Left ventricle myocardium inferior (tissue), 1 donor: ENCODE data around the gene B3GAT1. TPM values are rescaled to one million over a fixed set of nuclear protein-coding genes. Genes with fewer than 3 reads are reported as not detected.
"Not testable (repeated sequence)": the region's sequence is repeated elsewhere in the genome, so short reads cannot be mapped to it uniquely, and the experiment has no call there.

Source experiments
- DNase-seq: peaks from one replicate; pipeline ENCODE4 v3.0.0-alpha.2; 2020
- H3K27ac ChIP-seq: fragments of 200-600 bp; replicated peaks from 2 replicates; pipeline ENCODE4 v1.8.0; 2021
- H3K27me3 ChIP-seq: fragments of 200-600 bp; 2 replicates; pipeline ENCODE4 v1.8.0; 2021; ENCODE audit warnings: low read depth
- H3K36me3 ChIP-seq: fragments of 200-600 bp; 2 replicates; pipeline ENCODE4 v1.8.0; 2021
- H3K4me1 ChIP-seq: fragments of 200-600 bp; 2 replicates; pipeline ENCODE4 v1.8.0; 2021
- H3K4me3 ChIP-seq: fragments of 200-600 bp; 2 replicates; pipeline ENCODE4 v1.8.0; 2021; ENCODE audit warnings: mild to moderate bottlenecking, moderate library complexity
- H3K9me3 ChIP-seq: fragments of 200-600 bp; replicated peaks from 2 replicates; pipeline ENCODE4 v1.8.0; 2021
- intact Hi-C: fragments of 100-400 bp; cut with micrococcal nuclease; formaldehyde crosslinking; loops from one replicate; pipeline ENCODE4 v1.11.0; 2022
- total RNA-seq: library from RNA; stranded (reverse); fragmentation: NEBNext Ultra II Directional; extraction: Animal tissue kit (Norgen Biotek cat#: 25700); gene quantifications from one replicate; pipeline ENCODE4 v1.2.1, GENCODE V29; 2021
- TF ChIP-seq, protein P1 (sequence below): fragments of 200-600 bp; IDR thresholded peaks from 2 replicates; pipeline ENCODE4 v1.8.0; 2021; ENCODE audit warnings: antibody characterized with exemption, mild to moderate bottlenecking, borderline replicate concordance
- donor health status: DM: no; HTN: yes; CAD: no; lungs with severe emphysema.

The B3GAT1 gene
- total RNA-seq, 1 donor from 2014 or later, result 0.08 TPM

DNA sequence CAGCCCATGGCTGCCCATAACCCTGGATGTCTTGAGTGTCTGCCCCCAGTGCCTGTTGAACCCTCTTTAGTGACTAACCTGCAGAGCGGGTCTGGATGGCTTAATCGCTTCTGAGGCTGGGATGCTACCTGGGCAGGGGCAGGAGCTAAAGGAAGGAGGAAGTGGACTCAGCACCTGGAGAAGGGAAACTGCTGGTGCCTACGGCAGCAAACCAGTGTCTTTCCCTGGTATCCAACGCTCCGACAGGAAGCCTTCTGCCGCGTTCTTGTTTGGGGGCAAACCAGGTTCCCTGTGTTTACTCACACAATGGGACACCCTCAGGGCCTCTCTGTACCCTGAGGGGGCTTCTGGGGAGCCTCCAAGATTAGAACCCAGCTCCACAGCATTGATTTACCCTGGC is 38.1 kb upstream of the B3GAT1 start:
- intact Hi-C loops, result no loop called here
- no peak for DNase-seq
- Histone ChIP-seq H3K4me1 (no peaks in the 10 kb centered on the region), H3K36me3 (no peaks in the 10 kb centered on the region), H3K9me3 (no peaks in the 10 kb centered on the region), H3K27ac (no peak overlapping the region), H3K27me3 (peaks cover 43% of the 10 kb centered on the region), H3K4me3 (no peak overlapping the region)
- TF ChIP-seq, protein P1, sequence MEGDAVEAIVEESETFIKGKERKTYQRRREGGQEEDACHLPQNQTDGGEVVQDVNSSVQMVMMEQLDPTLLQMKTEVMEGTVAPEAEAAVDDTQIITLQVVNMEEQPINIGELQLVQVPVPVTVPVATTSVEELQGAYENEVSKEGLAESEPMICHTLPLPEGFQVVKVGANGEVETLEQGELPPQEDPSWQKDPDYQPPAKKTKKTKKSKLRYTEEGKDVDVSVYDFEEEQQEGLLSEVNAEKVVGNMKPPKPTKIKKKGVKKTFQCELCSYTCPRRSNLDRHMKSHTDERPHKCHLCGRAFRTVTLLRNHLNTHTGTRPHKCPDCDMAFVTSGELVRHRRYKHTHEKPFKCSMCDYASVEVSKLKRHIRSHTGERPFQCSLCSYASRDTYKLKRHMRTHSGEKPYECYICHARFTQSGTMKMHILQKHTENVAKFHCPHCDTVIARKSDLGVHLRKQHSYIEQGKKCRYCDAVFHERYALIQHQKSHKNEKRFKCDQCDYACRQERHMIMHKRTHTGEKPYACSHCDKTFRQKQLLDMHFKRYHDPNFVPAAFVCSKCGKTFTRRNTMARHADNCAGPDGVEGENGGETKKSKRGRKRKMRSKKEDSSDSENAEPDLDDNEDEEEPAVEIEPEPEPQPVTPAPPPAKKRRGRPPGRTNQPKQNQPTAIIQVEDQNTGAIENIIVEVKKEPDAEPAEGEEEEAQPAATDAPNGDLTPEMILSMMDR, result no peak

DNA sequence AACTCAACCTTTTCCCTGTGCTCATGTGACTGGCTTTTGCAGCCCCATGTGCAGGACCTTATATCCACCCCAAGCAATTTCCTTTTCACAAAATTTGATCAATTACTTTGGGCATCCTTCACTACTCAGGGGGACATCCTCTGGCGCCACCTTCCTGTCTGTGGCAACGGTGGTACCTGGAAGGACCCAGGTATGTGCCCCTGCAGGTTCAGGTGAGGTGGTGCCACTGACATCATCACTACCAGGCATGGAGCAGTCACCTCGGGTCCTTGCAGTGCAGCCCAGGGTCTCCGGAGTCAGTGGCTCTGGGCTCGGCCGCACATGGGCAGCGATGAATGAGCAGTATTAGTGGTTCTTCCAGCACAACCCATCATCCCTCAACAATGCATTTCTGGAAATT is 37.7 kb upstream of the B3GAT1 start:
- DNase-seq, result no peak
- Histone ChIP-seq H3K9me3 (no peaks in the 10 kb centered on the region), H3K4me3 (no peak overlapping the region), H3K27me3 (peaks cover 48% of the 10 kb centered on the region), H3K4me1 (no peaks in the 10 kb centered on the region), H3K36me3 (no peaks in the 10 kb centered on the region), H3K27ac (no peak overlapping the region)
- TF ChIP-seq, protein P1, result no peak
- intact Hi-C loops, result no loop called here

DNA sequence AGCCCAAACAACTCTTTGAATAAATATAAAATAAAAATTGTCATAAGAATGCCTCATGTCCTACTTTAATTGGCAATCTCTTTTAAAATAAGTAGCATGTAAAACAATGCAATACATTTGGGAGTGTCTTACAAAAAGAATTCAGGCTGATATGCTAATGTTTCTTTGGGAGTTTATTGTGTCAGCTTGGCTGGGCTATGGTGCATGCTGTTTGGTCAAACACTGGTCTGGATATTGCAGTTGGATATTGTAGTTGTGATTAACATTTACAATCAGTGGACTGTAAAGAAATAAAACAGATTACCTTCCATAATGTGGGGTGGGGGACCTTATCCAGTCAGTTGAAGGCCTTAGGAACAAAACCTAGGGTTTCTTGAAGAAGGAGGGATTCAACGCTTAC is 37.0 kb upstream of the B3GAT1 start:
- Histone ChIP-seq H3K27me3 (peaks cover 48% of the 10 kb centered on the region), H3K4me3 (no peak overlapping the region), H3K36me3 (no peaks in the 10 kb centered on the region), H3K4me1 (no peaks in the 10 kb centered on the region), H3K9me3 (no peaks in the 10 kb centered on the region), H3K27ac (no peak overlapping the region)
- no peak for DNase-seq
- intact Hi-C loops, result no loop called here
- TF ChIP-seq, protein P1, result no peak

DNA sequence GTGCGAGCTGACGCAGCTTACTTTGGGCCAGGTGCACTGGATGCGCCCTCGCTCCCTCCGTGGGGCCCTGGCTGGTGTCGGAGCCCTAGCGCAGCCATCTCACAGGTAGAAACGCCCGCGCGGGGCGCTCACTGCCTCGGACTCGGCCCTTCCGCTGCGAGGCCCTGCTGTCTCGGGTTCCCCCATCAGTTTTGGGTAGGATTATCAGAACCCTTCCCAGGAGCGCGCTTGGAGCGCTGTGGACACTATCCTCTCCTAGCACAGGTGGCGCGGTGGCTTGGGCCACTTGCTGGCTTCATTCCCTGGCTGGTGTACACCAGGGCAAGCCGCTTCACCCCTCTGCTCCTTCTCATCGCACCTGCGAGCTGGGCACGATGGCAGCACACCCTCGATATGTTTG is 35.7 kb upstream of the B3GAT1 start:
- Histone ChIP-seq H3K36me3 (no peaks in the 10 kb centered on the region), H3K27me3 (peaks cover 59% of the 10 kb centered on the region), H3K4me1 (no peaks in the 10 kb centered on the region), H3K9me3 (no peaks in the 10 kb centered on the region), H3K27ac (no peak overlapping the region), H3K4me3 (no peak overlapping the region)
- intact Hi-C loops, result no loop called here
- TF ChIP-seq, protein P1, result no peak
- DNase-seq, result no peak

DNA sequence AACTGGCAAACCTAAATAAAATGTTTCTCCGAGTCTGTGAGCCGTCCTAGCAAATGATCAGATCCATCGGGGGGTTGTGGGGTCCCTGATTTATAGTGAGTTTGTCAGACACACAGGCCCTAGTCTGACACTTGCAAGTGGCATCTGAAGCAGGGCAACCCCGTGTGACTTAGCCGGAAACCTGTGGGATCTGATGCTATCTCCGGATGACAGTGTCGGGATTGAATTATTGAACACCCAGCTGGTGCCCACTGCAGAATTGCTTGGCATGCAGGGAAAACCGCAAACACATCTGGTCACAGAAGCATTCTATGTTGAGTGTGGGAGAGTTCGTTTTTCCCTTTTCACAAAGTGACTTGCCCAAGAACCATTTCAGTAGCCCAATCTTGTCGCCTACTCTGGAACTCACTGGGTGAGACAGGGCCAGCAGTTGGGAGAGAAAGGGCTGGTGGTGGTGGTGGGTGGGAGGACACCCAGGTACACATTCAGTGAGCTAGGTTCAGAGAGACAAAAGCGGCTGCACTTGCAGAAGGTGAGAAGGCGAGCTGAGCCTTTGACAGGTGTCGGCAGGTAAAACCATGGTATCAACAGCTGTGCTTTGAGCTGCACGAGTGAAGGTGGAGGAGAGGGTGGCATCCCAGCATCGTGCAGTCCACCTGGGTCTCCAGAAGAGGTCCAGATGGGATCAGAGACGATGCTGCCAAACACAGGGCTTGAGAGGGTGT is 33.7 kb upstream of the B3GAT1 start:
- intact Hi-C loops, result no loop called here
- Histone ChIP-seq H3K4me3 (no peak overlapping the region), H3K27me3 (peaks cover 70% of the 10 kb centered on the region), H3K4me1 (no peaks in the 10 kb centered on the region), H3K9me3 (no peaks in the 10 kb centered on the region), H3K36me3 (no peaks in the 10 kb centered on the region), H3K27ac (no peak overlapping the region)
- DNase-seq, result no peak
- TF ChIP-seq, protein P1, result no peak

DNA sequence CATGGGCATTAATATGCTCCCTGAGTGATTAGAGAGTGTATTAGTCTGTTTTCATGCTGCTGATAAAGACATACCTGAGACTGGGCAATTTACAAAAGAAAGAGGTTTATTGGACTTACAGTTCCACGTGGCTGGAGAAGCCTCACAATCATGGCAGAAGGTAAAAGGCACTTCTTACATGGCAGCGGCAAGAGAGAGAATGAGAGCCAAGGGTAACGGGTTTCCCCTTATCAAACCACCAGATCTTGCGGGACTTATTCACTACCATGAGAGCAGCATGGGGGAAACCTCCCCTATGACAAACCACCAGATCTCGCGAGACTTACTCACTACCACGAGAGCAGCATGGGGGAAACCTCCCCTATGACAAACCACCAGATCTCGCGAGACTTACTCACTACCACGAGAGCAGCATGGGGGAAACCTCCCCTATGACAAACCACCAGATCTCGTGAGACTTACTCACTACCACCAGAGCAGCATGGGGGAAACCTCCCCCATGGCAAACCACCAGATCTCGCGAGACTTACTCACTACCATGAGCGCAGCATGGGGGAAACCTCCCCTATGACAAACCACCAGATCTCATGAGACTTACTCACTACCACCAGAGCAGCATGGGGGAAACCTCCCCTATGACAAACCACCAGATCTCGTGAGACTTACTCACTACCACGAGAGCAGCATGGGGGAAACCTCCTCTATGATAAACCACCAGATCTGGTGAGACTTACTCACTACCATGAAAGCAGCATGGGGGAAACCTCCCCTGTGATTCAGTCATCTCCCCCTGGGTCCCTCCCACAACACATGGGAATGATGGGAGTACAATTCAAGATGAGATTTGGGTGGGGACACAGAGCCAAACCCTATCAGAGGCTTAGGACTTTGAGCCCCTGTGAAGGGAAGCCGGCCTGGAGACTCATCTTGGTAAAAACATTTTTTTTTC is 32.4 kb upstream of the B3GAT1 start:
- H3K36me3 ChIP-seq, intact Hi-C loops, H3K9me3 ChIP-seq, H3K27ac ChIP-seq, H3K4me3 ChIP-seq, DNase-seq, H3K4me1 ChIP-seq: not testable (repeated sequence)
- H3K27me3 ChIP-seq, result peaks cover 66% of the 10 kb centered on the region
